Adrenal gland (tissue), 5 donors: ENCODE results near the gene ZNF670.

Experiments used
- POLR2A ChIP-seq, 2 donors: fragments of 450-650 bp; IDR thresholded peaks; one replicate each; pipeline ENCODE4 v1.6.1; 2017; ENCODE audit warnings: antibody characterized with exemption in 2 of 2, mild to moderate bottlenecking in 2 of 2, moderate library complexity in 1 of 2
- TF ChIP-seq, protein P1 (sequence below), 6 experiments: fragments of 450-650 bp in 4 of 6; fragments of 200-600 bp in 2 of 6; sonication (generic) in 1 of 6; IDR thresholded peaks; 1 replicate in 5 of 6; 2 replicates in 1 of 6; pipeline versions ENCODE4 v1.5.1 to v1.8.0; 2016 to 2021; ENCODE audit warnings: antibody characterized with exemption in 6 of 6, mild to moderate bottlenecking in 2 of 6, moderate library complexity in 1 of 6
- donor health status: DM: no; HTN: no; CAD: no.

DNA sequence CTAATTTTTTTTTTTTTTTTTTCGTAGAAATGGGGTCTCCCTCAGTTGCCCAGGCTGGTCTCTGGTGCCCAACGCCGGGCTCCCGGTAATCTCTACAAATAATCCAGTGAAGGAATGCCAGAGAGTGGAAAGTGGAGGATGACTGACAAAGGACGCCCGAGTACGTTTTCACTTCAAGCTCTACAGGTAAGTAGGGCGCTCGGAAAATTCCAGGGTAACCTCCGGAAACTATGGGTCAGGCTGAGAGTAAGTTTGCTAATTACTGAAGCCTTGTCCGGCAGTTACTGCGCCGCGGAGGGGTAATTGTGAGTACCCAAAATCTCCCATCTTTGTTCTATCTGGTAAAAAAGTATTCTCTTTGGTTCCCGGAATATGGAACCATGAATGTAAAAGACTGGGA lies 27.4 kb upstream of the ZNF670 start:
- TF ChIP-seq, protein P1, sequence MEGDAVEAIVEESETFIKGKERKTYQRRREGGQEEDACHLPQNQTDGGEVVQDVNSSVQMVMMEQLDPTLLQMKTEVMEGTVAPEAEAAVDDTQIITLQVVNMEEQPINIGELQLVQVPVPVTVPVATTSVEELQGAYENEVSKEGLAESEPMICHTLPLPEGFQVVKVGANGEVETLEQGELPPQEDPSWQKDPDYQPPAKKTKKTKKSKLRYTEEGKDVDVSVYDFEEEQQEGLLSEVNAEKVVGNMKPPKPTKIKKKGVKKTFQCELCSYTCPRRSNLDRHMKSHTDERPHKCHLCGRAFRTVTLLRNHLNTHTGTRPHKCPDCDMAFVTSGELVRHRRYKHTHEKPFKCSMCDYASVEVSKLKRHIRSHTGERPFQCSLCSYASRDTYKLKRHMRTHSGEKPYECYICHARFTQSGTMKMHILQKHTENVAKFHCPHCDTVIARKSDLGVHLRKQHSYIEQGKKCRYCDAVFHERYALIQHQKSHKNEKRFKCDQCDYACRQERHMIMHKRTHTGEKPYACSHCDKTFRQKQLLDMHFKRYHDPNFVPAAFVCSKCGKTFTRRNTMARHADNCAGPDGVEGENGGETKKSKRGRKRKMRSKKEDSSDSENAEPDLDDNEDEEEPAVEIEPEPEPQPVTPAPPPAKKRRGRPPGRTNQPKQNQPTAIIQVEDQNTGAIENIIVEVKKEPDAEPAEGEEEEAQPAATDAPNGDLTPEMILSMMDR (IDR thresholded peaks at IDR 0.05), result no peak
- no peak for TF ChIP-seq POLR2A (IDR thresholded peaks at IDR 0.05)
